ENCODE measurements around the gene CSRP3.

- TF ChIP-seq EP300 (IDR thresholded peaks at IDR 0.05): no peak
- TF ChIP-seq POLR2A (IDR thresholded peaks at IDR 0.05): no peak
Measured at GRCh38 chr11:19199048-19199447, 2.7 kb downstream of the CSRP3 start.

All from stomach (tissue), 4 donors.